Neural crest cell (in vitro differentiated cells): Measurements from ENCODE around the gene DNASE2. TPM values are rescaled to one million over a fixed set of nuclear protein-coding genes. Genes with fewer than 3 reads are reported as not detected.
A peak's percentile ranks its signal among the peaks of the same experiment; 100 is the strongest.

ENCODE experiments used
- DNase-seq: peaks from one replicate; pipeline ENCODE4 v3.0.0; 2021; ENCODE audit warnings: low read depth, mixed read lengths, low spot score
- H3K27ac Mint-ChIP-seq: one replicate; pipeline ENCODE4 v1.8.0; 2021; ENCODE audit warnings: mild to moderate bottlenecking, mixed read lengths; ENCODE audit not compliant: unreplicated experiment
- H3K27me3 Mint-ChIP-seq: 2 replicates; pipeline ENCODE4 v1.8.0; 2021; ENCODE audit warnings: low read depth, mild to moderate bottlenecking, mixed read lengths
- H3K36me3 Mint-ChIP-seq: 2 replicates; pipeline ENCODE4 v1.8.0; 2021; ENCODE audit warnings: low read depth, mild to moderate bottlenecking, mixed read lengths
- H3K4me1 Mint-ChIP-seq: 2 replicates; pipeline ENCODE4 v1.8.0; 2021; ENCODE audit warnings: mixed read lengths
- H3K4me3 Mint-ChIP-seq: one replicate; pipeline ENCODE4 v1.8.0; 2021; ENCODE audit warnings: mild to moderate bottlenecking, mixed read lengths
- H3K9me3 Mint-ChIP-seq: 2 replicates; pipeline ENCODE4 v1.8.0; 2021; ENCODE audit warnings: mixed read lengths
- total RNA-seq: library from RNA; stranded (reverse); gene quantifications from 2 replicates; pipeline ENCODE4 v1.2.1, GENCODE V29; 2021
- TF ChIP-seq, protein P1 (sequence below): fragments of 200-600 bp; sonication (generic); conservative IDR thresholded peaks from 2 replicates; pipeline ENCODE4 v1.5.0; 2021; ENCODE audit warnings: antibody characterized with exemption, mild to moderate bottlenecking

Gene DNASE2
- total RNA-seq, 1 donor from 2014 or later, result 11.2 TPM

GRCh38 chr19:12867120-12868099 lies 13.8 kb downstream of the DNASE2 start:
- Mint-ChIP-seq H3K4me3 (peak overlapping the region; percentile 88), H3K27me3 (peaks cover 2% of the 10 kb centered on the region), H3K27ac (peak overlapping the region; percentile 62), H3K4me1 (peaks cover 9% of the 10 kb centered on the region), H3K9me3 (peaks cover 6% of the 10 kb centered on the region), H3K36me3 (peaks cover 10% of the 10 kb centered on the region)
- TF ChIP-seq, protein P1, sequence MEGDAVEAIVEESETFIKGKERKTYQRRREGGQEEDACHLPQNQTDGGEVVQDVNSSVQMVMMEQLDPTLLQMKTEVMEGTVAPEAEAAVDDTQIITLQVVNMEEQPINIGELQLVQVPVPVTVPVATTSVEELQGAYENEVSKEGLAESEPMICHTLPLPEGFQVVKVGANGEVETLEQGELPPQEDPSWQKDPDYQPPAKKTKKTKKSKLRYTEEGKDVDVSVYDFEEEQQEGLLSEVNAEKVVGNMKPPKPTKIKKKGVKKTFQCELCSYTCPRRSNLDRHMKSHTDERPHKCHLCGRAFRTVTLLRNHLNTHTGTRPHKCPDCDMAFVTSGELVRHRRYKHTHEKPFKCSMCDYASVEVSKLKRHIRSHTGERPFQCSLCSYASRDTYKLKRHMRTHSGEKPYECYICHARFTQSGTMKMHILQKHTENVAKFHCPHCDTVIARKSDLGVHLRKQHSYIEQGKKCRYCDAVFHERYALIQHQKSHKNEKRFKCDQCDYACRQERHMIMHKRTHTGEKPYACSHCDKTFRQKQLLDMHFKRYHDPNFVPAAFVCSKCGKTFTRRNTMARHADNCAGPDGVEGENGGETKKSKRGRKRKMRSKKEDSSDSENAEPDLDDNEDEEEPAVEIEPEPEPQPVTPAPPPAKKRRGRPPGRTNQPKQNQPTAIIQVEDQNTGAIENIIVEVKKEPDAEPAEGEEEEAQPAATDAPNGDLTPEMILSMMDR, result no peak
- DNase-seq, result peak; percentile 85

DNA sequence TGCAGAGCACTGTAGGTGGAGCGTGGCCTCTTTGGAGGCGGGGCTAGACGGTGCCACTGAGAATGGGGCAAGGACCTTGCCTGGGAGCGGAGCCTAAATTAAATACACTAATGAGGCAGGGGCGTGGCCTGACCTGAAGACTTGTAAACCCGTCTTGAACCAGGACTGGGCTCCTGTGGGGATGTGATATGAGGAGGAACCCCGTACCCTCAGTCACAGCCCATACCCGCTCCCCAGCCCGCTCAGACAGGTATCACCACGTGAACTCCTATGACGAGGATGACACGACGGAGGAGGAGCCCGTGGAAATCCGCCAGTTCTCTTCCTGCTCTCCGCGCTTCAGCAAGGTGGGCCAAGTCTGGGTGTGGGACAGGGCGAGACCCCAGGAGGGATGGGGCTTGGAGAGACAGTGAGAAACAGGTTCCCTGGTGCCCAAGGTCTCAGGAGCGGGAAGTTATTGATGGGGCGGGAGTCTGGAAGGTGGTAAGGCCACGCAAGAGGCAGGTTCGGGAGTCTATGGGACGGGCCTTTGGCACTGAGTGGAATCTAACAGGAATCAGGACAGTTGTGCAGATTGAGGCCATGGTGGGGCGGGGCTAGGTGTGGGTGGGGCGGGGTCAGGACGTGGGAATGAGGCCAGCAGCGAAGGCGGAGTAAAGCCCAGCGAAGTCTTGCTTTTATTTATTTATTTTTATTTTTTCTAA lies 14.7 kb downstream of the DNASE2 start:
- Mint-ChIP-seq H3K36me3 (peaks cover 3% of the 10 kb centered on the region), H3K4me3 (peak overlapping the region; percentile 88), H3K4me1 (peaks cover 9% of the 10 kb centered on the region), H3K27ac (no peak overlapping the region), H3K9me3 (no peaks in the 10 kb centered on the region), H3K27me3 (no peaks in the 10 kb centered on the region)
- TF ChIP-seq, protein P1, result no peak
- DNase-seq, result no peak

GRCh38 chr19:12865746-12866415 lies 15.4 kb downstream of the DNASE2 start:
- Mint-ChIP-seq H3K27me3 (no peaks in the 10 kb centered on the region), H3K9me3 (no peaks in the 10 kb centered on the region), H3K4me3 (peak overlapping the region; percentile 41), H3K36me3 (peaks cover 3% of the 10 kb centered on the region), H3K27ac (no peak overlapping the region), H3K4me1 (peaks cover 9% of the 10 kb centered on the region)
- no peak for DNase-seq
- TF ChIP-seq, protein P1, result no peak

- H3K4me1 Mint-ChIP-seq, result peaks cover 9% of the 10 kb centered on the region
- H3K27me3 Mint-ChIP-seq, result no peaks in the 10 kb centered on the region
- no peak overlapping the region for H3K27ac Mint-ChIP-seq
- peak overlapping the region; percentile 41 for H3K4me3 Mint-ChIP-seq
- DNase-seq, result no peak
- H3K36me3 Mint-ChIP-seq, result peaks cover 3% of the 10 kb centered on the region
- H3K9me3 Mint-ChIP-seq, result no peaks in the 10 kb centered on the region
- TF ChIP-seq, protein P1, result no peak
These were observed 16.2 kb downstream of the DNASE2 start for GRCh38 chr19:12864721-12865715.
